GM19395 (cell line): ENCODE data around the gene SEPHS2.
"Not testable (repeated sequence)": the region's sequence is repeated elsewhere in the genome, so short reads cannot be mapped to it uniquely, and the experiment has no call there.

Experiments
- ATAC-seq: cut with Tn5 transposase; IDR thresholded peaks from one replicate; pipeline ENCODE4 v1.9.1; 2021; ENCODE audit warnings: mild to moderate bottlenecking, moderate library complexity; ENCODE audit not compliant: unreplicated experiment

The SEPHS2 gene

DNA sequence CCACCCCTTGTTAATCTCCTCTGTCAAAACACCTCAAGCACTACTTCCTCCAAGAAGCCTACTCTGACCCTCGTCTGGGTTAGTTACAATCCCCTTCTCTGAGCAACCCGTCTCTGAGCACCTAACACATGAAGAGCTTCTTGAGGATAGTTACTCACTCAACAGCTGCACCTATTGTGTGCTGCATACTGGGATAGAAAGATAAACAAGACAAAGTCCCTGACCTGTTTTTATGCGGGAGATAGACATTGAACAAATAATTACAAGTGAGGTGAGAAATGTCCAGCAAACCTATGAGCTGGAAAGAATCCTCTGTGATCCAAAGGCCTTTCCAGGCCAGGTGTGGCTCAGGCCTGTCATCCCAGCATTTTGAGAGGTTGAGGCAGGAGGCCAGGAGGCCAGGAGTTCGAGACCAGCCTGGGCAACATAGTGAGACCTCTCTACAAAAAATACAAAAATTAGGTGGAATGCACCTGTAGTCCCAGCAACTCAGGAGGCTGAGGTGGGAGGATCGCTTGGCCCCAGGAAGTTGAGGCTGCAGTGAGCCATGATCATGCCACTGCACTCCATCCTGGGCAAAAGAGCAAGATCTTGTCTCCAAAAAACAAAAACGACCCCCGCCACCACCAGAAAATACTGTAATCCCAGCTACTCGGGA is 43.8 kb downstream of the SEPHS2 start:
- ATAC-seq = no peak

DNA sequence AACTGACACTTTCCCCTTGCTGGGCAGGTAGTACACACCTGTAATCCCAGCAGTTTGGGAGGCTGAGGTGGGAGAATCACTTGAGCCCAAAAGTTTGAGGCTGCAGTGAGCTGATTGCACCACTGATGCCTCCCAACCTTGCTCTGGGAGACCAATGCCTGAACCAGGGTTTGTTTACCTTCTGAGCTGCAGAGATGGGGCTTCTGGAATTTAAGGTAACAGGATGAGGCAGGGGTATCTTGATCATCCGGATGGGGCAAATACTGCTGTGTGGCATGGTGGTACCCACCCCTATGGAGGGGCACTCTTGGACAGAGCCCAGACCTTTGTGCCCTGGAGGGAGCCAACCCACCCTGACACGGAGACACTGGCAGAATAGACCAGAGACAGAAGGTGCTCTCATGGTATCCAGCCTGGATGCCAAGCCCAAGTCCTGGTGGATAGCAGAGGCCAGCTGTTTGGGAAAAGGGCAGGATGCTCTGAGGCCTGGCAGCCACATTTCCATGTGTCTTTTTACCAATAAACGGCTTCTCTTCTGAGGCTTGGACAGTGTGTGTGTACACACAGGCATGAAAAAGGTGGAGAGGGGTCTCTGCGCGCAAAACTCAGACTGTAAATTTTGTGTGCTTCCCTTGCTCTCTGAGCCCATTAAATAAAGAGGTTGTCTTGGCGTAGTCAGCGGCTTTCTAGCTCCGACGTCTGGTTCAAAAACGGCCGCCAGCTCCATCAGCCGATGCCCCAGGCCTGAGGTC is 46.1 kb downstream of the SEPHS2 start:
- ATAC-seq = no peak

- ATAC-seq = no peak
Observed at GRCh38 chr16:30398661-30399434, 46.8 kb downstream of the SEPHS2 start.

- no peak for ATAC-seq
Observed at GRCh38 chr16:30397776-30398660, 47.7 kb downstream of the SEPHS2 start.

GRCh38 chr16:30397056-30397455 is 48.6 kb downstream of the SEPHS2 start:
- ATAC-seq = no peak

- not testable (repeated sequence) for ATAC-seq
Observed at GRCh38 chr16:30396627-30397026, 49.0 kb downstream of the SEPHS2 start.

GRCh38 chr16:30395992-30396585 is 49.6 kb downstream of the SEPHS2 start:
- ATAC-seq = no peak

DNA sequence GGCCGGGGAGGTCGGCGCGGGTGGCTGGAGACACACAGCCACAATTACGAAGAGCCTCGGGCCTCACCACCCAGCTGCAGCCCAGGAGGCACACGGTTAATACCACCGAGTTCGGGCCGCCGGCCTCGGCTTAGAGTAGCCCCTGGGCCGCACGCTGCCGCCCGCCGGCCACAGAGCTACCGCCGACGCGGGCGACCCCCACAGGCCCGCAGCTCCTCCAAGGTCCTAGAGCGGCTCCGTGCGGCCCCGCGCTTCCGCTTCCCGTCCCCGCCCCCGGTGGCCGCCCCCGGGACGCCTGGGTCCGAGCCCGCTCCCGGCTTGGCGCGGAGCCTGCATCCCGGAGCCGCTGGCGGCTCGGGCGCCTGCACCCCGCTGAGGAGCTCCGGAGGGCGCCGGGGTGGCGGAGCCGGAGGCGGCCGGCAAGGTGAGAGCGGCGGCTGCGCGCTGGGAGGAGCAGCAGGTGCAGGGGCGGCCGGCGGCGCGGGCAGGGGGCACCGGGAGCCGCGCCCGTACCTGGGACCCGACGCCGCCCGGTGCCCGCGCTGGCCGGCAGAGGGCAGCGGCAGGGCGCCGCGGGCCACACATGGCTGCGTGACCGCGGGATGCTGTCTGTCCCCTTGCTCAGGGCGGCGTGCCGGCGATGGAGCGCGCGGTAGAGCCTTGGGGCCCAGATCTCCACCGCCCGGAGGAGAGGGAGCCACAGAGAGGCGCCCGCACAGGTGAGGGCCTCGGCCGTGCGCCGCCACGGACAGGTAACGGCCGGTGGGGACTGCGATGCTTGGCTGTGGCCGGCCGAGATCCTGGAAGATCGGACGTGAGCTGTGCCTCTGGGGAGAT is 50.3 kb downstream of the SEPHS2 start, which contains the start of gene ZNF48:
TSS of gene ZNF48 (plus strand) at position 266 of the 837 bp plus-strand sequence. CDS start at position 641, 375 bp downstream.
- no peak for ATAC-seq

DNA sequence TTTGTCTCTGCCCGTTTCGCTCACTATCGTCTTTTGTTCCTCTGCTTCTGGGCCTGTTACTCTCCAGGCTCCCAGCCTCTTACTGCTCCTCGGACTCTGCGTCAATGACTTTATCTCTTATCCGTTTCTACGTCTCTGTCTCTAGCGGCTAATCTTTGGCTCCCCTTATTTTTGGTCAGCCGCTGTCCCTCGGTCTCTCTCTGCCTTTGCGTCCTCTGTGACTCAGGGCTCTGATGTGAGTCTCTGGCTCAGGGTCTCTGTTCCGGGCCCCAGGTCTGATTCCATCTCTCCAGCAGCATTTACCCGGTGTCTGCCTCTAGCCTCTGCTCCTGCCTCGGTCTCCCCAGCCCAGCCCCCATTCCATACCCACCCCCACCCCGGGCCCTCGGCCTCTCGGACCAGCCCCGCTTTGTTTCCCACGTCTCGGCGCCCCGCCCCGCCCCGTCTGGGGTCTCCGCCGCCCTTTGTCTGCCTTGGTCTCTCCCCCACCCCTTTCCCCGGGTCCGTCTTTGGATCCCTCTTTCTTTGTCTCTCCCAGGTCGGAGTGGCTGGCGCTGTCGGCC is 51.0 kb downstream of the SEPHS2 start:
- no peak for ATAC-seq
